Activated naive CD4-positive, alpha-beta T cell treated with anti-CD3 and anti-CD28 coated beads, Interleukin-2, amount 10 ng/mL, durations not matched to agents 5 hours and 36 hours (primary cell): ENCODE measurements around the gene OR51T1. TPM values are rescaled to one million over a fixed set of nuclear protein-coding genes. Genes with fewer than 3 reads are reported as not detected.

ENCODE experiments used
- total RNA-seq, 2 experiments: library from RNA; stranded (reverse); gene quantifications; one replicate each; pipeline ENCODE4 v1.2.3, GENCODE V29; 2021

Gene OR51T1
- total RNA-seq, result not detected

GRCh38 chr11:4881860-4882500 is at the start of gene OR51T1:
Gene OR51T1, plus strand, starts transcription at chr11:4881900. Its CDS starts 0 bp downstream, at chr11:4881900.

GRCh38 chr11:4848908-4849532 is 32.7 kb upstream of the OR51T1 start, which contains the start of gene OR51S1:
Gene OR51S1, minus strand, starts transcription at chr11:4849208. Its CDS starts 0 bp downstream, at chr11:4849208.

GRCh38 chr11:4903484-4903883 is 21.8 kb downstream of the OR51T1 start, which contains the start of gene OR51A7:
Gene OR51A7, plus strand, starts transcription at chr11:4903783. Its CDS starts 3,587 bp downstream, at chr11:4907370.

GRCh38 chr11:4919250-4919649 is 37.5 kb downstream of the OR51T1 start, which contains the start of gene OR51G2:
Gene OR51G2, minus strand, starts transcription at chr11:4919350. Its CDS starts 3,687 bp downstream, at chr11:4915663.

GRCh38 chr11:4924239-4924638 is 42.5 kb downstream of the OR51T1 start, which contains the start of gene OR51G1:
Gene OR51G1, minus strand, starts transcription at chr11:4924339. Its CDS starts 0 bp downstream, at chr11:4924339.

Other genes starting within 250 kb of the OR51T1 start
- gene OR51D1, start 244.4 kb upstream of the OR51T1 start, total RNA-seq, result not detected
- not detected for gene OR51E1, start 237.9 kb upstream of the OR51T1 start, total RNA-seq
- gene OR51E2, start 184.0 kb upstream of the OR51T1 start, total RNA-seq, result not detected
- not detected for gene MMP26, start 177.1 kb upstream of the OR51T1 start, total RNA-seq
- not detected for gene OR51F1, start 112.0 kb upstream of the OR51T1 start, total RNA-seq
- gene OR52R1, start 77.5 kb upstream of the OR51T1 start, total RNA-seq, result not detected
- gene OR51F2, start 60.6 kb upstream of the OR51T1 start, total RNA-seq, result not detected
- gene OR51S1, start 32.7 kb upstream of the OR51T1 start, total RNA-seq, result not detected
- not detected for gene OR51A7, start 21.9 kb downstream of the OR51T1 start, total RNA-seq
- gene OR51G2, start 37.5 kb downstream of the OR51T1 start, total RNA-seq, result not detected
- not detected for gene OR51G1, start 42.4 kb downstream of the OR51T1 start, total RNA-seq
- not detected for gene OR51A4, start 65.7 kb downstream of the OR51T1 start, total RNA-seq
- not detected for gene OR51A2, start 73.8 kb downstream of the OR51T1 start, total RNA-seq
- gene OR51L1, start 113.0 kb downstream of the OR51T1 start, total RNA-seq, result not detected
- gene OR52J3, start 164.6 kb downstream of the OR51T1 start, total RNA-seq, result not detected
- not detected for gene OR52E2, start 177.7 kb downstream of the OR51T1 start, total RNA-seq
- gene OR52E1, start 187.7 kb downstream of the OR51T1 start, total RNA-seq, result not detected